Activated CD8-positive, alpha-beta memory T cell treated with anti-CD3 and anti-CD28 coated beads, Interleukin-2, amount 50 U/mL, for 24 hours (primary cell): Measurements from ENCODE around the gene RRP15.

Experiments used
- DNase-seq: peaks from one replicate; pipeline ENCODE4 v3.0.0-alpha.2; 2020; ENCODE audit errors: extremely low read depth

Gene RRP15, protein sequence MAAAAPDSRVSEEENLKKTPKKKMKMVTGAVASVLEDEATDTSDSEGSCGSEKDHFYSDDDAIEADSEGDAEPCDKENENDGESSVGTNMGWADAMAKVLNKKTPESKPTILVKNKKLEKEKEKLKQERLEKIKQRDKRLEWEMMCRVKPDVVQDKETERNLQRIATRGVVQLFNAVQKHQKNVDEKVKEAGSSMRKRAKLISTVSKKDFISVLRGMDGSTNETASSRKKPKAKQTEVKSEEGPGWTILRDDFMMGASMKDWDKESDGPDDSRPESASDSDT

DNA sequence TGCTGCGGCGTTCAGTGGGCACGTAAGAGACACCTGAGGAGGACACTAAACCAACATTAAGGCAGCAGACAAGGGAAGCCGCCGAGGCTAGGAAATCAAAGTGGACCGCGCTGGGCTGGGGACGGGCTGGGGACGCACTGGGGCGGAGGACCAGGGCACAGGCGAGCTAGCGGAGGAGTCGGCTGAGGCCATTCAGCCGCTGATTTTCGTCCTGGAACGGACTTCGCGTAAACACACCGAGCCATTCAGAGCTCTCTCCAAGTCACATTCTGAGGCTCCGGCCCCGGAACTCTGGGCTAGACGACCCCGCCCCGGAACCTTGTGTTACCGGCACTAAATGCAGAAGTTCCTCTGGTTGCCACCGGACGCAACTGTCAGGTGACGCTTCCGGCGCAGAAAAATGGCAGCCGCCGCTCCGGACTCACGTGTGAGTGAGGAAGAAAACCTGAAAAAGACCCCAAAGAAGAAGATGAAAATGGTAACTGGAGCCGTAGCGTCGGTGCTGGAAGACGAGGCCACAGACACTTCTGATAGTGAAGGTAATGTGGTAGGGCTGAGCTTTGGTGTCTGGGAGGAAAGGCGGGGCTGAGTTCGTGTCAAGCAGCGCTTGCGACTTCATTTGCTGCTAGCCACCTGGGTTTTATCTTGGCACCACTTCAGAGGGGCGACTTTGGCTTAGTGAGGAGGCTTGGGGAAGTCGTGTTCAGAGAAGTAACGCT lies at the start of gene RRP15:
Gene RRP15 (plus strand): TSS at position 377 of the 719 bp plus-strand sequence. CDS start 24 bp downstream, at position 401.
- DNase-seq = peak; percentile 78

DNA sequence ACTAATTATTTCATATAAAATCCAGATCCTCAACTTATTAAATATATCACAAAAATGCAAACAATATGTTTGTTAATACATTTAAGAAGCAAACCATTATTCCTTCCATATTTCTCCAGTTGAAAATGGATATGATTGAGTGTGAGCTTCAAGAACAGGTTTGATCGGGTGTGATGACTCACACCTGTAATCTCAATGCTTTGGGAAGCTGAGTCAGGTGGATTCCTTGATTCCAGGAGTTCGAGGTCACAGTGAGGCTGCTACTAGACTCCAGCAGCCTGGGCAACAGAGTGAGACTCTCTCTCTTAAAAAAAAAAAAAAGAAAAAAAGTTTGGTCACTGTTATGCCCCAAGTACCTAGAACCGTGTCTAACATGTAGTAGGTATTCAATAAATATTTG lies 42.9 kb upstream of the RRP15 start:
- DNase-seq = no peak

DNA sequence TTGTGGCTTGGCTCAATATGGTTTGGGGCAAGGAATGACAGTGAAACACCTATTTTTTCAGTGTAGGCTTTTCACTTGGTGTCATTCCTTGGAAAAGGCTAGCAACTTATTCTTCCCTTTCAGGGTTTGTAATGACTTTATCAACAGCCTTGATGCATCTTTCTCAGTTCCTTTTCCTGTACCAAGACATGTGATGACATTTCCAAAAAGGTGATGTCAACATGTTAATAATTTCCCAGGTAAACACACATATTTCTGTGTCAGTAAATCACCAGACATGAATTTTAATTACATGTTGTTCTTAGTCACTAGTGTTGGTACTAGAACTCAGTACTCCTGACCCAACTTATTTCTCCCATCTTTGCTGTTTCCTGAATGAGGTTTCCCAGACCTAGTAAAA lies 37.8 kb upstream of the RRP15 start:
- no peak for DNase-seq

DNA sequence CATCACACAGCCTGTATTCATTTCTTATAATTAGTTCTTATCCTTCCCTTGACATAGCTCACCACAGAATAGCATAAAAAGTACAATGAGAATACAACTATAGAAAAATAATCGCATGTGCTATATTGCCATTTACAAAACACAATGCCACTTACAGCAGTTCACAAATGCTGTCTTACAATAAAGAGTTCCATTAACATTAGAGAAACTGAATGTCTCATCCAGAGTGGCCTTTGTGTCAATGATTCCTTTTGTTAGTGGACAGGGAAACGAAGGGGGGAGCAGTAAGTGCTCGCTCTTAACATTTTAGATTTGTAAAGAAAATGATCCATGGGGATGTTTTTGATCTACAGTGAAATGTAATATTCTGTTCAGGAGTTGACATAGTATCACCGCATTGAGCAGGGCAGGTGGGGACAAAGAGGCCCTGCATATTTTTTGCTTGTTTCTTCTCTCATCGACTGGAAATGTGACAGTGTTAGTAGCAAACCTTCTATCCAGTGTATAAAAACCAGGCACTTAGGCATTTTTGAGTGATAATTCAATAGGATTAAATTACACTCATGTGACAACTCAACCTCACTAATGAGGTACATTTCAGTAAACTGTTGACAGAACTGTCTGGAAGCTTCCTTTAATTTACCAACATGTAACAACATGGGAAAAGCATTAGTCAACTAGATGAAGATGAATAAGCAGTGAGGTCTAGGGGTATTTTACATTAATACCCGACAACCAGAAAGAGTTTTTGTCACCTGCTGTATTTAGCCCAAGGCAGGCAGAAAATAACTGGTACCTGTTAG lies 35.6 kb upstream of the RRP15 start:
- no peak for DNase-seq

DNA sequence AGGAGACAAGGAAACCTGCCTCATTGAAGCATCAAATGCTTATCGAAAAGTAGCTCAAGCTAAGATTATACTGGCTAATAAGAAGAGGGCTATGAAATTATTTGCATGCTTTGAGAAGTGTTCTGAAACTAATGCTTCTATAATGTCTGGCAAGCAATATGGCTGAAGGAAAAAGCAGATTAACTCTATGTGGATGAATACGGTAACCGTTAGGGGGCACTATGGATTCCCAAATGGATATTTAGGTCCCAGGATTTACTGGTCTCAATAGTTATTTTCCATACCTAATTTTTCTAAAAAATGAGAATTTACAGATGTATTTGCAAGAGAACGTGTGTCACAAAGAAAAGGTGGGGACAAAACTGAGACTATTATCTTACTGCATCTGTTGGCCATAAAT lies 34.6 kb upstream of the RRP15 start:
- DNase-seq = no peak

DNA sequence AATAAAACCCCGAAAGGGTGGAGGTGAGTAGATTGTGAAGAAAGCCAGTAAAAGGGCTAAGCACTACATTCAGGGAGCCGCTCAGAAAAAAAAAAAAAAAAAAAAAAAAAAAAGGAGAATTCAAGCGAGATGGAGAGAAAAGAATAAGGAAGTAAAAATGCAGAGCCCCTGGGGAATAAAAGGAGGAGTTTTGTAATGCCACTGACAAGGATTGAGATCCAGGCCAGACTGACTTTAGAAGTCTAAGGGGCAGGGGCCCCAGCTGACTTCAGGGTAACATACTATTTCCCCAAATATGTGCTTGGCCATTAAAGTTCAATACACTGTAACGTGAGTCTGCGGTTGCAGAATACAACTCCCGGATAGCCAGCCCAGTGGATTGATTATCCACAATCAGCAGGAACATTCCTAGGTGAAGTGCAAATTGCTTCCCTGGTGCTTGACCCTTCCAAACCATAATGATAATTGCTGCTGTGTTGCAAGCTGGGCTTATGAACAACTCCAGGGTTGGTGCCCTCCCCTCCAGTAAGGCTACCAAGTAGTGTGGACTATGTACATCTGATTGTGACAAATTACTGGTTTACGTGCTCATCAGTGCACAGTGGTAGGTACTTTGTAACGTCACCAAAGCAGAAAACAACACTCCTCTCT lies 30.7 kb upstream of the RRP15 start:
- no peak for DNase-seq

DNA sequence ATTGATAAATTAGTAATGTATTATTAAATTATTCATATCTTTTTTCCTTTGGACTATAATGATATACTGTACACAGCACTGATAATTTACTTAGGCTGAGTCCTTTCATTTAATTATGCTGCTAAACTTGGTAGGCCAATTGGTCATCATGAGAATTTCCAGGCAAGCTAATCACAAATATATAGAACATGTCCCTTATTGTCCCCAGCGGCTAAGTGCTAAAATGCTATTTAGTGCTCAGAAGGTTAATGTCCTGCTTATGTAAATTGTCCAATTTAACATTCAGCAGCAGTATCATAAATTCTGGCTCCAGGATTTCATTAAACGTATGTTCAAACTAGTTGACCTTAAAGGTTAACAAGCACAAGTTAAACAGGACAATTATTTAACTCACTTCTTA lies 30.0 kb upstream of the RRP15 start:
- no peak for DNase-seq

DNA sequence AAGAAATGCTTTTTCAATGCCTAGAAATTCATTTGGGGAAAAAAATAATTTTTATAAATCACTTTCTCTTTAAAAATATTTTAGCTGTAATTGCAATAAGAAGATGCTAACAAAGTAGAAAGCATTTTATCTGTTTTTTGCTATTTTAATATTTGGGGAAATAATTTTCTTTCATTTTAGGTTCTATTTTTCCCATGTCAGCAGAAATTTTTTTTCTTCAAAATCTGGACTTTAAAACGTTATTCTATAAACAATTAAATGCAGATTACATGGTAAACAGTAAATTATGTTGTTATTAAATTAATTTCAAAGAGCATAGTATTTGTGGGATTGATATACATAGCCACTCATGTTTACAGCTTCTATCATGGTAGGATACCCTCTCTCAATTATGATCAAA lies 27.7 kb upstream of the RRP15 start:
- DNase-seq = no peak

DNA sequence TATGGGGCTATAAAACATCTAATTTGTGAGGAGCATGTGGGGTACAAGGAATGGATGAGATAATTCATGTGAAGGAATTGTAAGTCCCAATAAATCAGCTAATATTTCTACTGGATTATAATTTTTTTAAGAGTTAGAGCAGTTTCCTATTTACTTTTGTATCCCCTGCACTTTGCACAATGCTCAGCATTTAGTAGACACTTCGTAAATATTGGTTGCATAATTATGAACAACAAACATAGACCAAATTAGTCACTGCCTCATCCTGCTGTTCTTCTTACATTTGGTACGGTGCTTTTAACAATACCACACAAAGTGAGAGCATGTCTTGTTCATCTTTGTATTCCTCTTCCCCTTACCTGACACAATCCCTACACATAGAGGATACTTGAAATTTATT lies 27.1 kb upstream of the RRP15 start:
- DNase-seq = no peak

DNA sequence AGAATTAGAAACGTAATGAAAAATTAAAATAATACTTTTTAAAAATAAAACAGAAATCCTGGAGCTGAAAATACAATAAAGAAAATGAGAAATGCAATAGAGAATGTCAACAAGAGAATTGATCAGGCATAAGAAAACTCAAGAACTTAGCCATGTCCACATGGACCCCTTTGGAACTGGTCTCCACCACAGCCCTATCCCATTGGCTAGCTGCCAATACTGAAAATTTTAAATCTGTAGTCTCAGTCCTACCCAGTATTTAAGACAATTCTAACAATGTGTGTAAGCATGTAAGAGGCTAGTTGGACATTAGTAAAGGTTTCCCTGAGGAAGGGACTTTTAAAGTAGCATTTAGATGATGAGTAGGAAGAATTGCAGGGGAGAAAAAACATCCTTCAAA lies 25.8 kb upstream of the RRP15 start:
- DNase-seq = no peak

DNA sequence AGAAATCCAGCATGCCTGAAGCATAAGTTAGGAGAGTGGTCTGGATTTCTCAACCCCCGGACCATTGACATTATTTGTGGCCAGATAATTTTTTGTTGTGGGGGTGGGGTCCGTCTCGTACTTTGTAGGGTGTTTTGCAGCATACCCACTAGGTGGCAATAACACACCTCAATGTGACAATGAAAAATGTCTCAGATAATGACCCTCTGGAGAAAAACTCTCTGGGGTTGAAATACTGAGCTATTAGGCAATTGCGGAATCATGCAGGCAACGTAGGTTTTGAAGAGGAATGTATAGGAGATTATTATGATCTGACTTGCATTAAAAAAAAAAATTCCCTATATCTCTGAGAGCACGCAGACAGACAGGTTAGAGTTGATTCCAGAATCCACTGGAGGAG lies 25.3 kb upstream of the RRP15 start:
- DNase-seq = no peak

DNA sequence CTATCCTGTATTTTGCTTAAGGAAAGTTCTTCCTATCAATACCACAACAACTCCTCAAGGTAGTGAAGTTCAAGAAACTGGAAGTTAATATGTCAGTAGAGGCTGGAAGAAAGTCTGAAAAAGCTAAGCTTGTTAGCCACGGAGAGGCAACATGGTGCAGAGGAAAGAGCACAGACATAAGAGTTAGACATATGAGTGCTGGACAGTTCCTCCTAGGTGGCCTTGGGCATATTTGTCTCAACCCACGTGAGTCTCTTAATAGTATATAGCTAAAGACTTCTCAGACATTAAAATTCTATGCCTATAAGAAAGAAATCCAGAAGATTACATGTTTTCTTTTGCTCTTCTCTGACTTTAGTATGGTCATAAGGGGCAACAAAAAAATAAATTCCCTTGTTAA lies 22.8 kb upstream of the RRP15 start:
- DNase-seq = no peak

DNA sequence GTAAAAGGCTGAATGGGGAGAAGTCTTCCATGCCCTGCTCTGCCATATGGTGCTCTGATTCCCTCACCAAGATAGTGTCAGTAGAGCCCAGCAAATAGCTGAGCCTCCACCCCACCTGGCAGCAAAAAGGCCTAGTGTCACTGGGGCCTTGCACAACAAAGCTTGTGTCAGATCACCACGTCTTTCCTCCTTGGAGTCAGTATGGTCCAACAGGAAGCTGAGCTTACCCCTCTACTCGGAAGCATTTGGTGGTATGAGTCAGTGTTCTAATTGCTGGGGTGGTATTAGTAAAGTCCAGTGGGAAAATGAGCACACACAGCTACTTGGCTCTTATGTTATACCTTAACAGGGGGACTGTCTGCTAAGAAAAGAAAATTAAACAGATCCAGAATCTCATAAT lies 18.7 kb upstream of the RRP15 start:
- DNase-seq = no peak

DNA sequence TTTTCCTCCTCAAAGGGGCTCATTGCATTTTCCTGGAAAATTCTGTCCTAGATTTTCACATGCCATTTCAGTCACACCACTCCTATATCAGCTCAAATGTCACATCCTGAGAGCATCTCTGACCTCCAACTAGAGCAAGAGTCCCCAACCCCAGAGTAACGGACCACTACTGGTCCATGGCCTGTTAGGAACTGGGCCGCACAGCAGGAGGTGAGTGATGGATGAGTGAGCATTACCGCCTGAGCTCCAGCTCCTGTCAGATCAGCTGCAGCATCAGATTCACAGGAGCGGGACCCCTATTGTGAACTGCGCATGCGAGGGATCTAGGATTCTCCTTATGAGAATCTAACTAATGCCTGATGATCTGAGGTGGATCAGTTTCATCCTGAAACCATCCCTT lies 12.7 kb upstream of the RRP15 start:
- DNase-seq = no peak

DNA sequence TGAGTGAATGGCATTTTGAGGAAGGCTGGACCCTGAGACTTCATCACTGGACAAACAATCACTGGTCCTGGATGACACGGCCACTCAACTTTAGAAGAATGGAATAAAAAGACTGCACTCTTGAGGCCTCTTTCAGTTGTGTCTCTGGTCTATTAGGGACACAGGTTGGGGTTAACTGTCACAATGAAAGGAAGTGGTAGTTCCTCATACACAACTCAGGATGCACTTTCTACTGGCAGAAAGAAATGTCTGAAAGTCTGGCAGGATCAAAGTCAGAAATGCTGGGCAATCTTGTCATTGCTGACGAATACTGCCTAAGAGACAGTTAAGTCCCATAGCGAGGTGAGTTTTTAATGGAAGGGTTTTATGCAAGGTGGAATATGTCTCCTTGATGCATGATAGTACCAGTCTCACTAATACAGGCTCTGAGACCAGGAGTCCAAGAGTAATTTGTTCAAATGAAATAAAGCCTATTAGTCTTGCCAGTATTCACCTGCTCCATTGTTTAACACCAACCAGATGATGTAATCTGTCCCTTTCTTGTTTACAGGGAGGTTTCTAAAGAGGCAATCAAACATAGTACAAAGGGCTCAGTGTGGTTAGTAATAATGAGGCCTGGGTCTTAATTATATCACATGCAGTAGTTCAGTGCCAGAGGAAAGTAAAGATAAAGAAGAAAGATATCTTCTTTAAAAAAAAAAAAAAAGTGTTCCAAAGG lies 11.2 kb upstream of the RRP15 start:
- DNase-seq = no peak

DNA sequence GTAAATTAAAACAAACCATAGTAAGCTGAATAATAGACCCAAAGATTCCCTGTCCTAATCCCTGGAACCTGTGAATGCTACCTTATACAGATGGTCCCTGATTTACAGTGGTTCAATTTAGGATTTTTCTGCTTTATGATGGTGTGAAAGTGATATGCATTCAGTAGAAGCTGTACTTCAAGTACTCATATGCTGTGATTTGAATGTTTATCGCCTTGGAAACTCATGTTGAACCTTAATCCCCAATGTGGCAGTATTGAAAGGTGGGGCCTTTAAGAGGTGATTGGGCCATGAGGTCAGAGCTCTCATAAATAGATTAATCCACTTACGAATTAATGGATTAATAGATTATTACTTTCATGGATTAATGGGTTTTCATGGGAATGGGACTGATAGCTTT lies 10.6 kb upstream of the RRP15 start:
- DNase-seq = no peak

DNA sequence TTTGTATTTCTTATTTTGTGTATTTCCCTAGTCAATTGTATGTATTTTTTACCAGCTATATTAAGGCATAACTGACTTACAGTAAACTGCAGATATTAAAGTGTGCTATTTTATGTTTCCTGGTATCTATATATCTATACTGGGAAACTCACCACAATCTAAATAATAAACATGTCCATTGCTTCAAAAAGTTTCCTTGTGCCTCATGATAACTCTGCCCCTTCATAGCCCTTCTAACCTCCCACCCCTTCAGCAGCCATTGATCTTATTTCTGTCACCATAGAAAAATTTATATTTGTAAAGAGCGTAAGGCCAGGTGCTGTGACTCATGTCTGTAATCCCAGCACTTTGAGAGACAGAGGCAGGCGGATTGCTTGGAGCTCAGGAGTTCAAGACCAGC lies 9.3 kb upstream of the RRP15 start:
- DNase-seq = no peak

DNA sequence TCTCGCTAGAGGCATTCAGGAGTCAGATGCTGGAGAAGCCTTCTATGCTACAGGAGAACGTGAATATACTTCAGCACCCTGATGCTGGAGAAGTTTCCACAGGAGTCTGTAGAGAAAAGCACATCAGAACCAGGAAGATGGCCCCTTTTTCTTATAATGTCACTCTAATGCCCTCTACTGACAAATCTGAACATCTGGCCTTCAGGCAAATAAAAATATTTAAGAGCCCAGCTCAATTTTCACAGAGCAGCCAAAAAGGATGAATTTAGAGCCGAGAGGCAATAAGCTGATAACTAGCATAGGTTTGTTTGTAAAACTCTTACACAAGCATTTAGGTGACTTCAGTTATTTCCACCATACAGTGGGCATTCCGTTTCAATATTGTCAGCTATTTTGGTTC lies 3.8 kb upstream of the RRP15 start:
- DNase-seq = no peak

DNA sequence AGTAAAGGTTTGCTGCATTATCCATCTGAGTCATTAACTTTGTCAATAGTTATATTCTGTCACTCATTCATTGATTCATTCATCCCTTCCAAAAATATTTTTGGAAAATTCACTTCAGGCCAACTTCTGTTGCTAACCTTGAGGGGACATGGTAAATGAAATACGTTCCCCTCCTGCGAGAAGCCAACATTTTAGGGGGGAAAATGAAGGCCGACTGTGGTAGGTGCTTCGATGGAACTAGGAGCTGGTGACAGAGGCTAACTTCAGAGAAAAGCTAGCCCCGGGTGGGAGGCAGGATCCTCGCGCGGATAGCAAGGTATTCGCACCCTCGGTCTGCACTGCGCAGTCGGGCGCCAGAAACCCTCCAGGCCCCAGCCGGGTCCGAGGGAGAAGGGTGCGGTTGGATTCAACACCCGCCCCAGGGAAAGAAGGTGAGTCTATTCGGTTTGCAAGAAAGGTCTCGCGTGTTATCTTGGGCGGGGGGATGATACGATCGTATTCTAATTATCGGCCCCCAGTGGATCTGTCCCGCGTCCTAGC lies 646 bp upstream of the RRP15 start:
- no peak for DNase-seq

DNA sequence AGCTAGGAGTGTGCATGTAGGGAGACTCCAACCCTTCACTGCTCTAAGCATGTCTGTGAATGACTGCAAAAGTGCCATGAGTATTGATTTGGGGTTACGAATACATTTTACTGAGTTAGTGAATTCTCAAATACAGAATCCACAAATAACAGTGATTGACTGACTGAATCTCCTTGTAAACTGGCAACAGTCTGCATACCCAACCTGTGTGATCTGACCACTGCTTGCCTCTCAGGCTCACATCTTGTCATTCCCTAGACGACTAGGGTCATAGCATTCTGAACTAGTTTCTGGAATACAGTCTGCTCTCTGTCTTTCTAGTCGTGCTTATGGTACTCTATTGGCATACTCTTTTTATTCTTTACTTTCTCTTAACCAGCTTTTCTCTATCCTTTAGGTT lies 7.4 kb downstream of the RRP15 start:
- DNase-seq = no peak

DNA sequence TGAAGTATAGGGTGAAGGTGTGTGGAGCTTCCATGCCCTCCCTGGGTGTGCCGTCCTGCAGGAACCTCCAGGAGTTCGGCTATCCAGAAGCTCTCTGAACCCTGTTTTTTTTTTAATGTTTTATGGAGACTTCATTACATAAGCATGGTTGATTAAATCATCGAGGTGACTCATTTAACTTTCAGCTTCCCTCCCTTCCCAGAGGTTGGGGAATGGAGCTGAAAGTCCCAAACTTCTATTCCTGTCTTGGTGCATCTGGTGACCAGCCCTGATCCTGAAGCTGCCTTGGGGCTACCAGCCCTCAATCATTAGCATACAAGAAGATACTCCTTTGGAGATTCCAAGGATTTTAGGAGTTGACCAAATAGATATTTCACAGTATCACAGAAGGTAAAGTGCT lies 9.5 kb downstream of the RRP15 start:
- no peak for DNase-seq
